Effector CD4-positive, alpha-beta T cell (primary cell): ENCODE measurements around the gene ERBB4.
"Not testable (repeated sequence)": the region's sequence is repeated elsewhere in the genome, so short reads cannot be mapped to it uniquely, and the experiment has no call there.

Source experiments
- DNase-seq: peaks from one replicate; pipeline ENCODE4 v3.0.0-alpha.2; 2020

The ERBB4 gene

GRCh38 chr2:211673133-211673905, 865.3 kb downstream of the ERBB4 start:
- DNase-seq, result no peak

GRCh38 chr2:211671977-211672376, 866.6 kb downstream of the ERBB4 start:
- DNase-seq, result no peak

- DNase-seq, result no peak
Measured at GRCh38 chr2:211665299-211665698, 873.3 kb downstream of the ERBB4 start.

DNA sequence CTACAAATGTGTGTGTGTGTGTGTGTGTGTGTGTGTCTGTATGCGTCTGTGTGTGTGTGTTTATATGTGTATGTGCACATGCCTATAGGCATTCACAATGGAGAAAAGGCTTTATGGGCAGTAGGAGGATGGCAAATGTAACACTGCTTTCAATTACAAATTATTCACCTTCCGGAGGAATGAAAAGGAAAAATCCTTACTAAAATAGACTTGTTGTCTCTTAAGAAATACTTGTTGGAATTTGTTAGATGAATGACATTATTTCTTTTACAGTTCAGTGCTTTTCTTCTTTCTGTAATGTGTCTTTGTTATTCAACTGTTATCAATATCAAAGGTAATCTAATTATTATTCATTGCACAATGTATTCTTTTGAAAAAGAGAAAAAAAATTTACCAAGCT, 874.3 kb downstream of the ERBB4 start:
- no peak for DNase-seq

GRCh38 chr2:211654211-211654780, 884.3 kb downstream of the ERBB4 start:
- no peak for DNase-seq

- DNase-seq, result no peak
Measured at GRCh38 chr2:211652327-211652726, 886.3 kb downstream of the ERBB4 start.

DNA sequence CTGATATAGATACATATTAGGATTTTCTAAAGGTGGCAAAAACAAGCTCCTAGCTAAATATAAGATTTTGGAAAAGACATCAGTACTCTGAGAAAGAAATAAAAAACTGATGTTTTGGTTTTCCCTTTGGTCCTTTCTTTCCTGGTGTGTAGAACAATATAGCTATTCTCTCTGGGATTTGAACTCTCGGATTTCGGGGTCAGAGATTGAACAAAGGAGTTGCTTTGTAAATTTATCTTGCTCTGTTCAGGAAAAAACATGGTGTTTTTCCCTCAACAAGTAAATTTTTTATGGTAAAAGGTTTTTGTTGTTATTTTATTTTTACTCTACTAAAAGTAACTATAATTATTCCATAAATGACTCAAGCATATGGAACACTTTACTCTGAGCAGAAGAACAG, 889.3 kb downstream of the ERBB4 start:
- no peak for DNase-seq

DNA sequence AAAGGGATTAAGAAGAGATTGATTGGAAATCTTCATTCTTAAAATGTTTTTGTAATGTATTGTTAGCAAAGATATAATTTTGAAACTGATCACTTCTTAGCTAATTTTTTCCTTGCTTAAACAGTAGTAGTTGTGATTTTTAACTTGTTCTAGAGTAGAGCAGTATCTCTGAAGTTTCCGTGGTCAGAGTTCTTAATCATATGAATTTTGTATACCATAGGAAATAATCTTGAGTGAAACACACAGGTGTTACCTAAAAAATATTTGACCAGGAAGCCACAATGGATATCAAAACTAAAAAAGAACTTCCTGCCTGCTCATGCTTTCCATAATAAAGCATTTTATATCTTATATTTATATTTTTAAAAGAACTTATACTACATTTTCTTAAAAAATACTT, 907.1 kb downstream of the ERBB4 start:
- DNase-seq, result no peak

- DNase-seq, result no peak
Measured at GRCh38 chr2:211623096-211623495, 915.5 kb downstream of the ERBB4 start.

DNA sequence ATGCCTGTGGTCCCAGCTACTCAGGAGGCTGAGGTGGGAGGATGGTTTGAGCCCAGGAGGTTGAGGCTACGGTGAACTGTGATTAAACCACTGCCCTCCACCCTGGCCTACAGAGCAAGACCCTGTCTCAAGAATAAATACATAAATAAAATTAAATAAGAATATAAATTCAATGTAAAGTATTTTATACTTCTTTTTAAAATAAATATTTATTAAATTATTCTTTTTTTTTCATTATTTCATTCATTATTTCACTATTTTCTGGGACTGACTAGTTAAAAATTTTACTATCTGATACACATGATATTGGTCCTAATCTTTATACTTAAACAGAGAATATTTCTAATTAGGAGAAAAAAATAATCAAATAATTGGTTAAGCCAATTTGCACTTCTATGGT, 917.6 kb downstream of the ERBB4 start:
- DNase-seq, result no peak

DNA sequence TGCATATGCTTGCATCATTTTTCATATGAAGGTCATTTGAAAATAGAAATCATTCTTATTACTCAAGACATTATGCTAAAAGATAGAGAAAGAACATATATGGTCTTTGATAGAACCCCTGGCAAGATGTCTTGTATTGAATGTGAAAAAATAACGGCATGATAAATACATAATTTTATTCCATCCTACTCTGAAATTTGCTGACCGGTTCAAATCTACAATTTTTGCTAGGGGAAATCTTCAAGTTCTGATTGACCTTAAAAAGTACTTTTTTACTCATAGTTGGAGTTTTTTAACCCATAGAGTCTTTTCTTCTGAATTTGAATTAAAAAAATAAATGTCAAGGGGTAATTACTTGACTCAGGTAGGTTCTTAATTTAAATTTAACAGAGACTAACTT, 920.8 kb downstream of the ERBB4 start:
- no peak for DNase-seq

DNA sequence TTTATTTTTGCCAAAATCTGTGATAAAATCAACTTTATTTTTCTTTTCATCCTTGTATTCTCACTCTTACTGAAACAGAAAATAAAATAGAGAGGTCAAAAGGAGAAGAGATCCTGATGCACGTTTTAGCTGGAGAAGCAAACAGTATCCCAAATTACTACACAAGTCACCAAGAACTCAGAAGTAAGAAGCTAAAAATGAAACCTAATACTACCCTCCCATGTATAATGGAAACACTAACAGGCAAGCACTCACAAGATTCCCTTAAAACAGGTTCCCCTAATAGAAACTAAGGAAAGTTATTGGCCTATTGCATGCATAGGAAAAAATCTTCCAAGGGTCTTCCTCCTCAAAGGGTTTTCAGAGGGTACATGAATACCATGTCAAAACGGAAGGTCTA, 927.0 kb downstream of the ERBB4 start:
- no peak for DNase-seq

DNA sequence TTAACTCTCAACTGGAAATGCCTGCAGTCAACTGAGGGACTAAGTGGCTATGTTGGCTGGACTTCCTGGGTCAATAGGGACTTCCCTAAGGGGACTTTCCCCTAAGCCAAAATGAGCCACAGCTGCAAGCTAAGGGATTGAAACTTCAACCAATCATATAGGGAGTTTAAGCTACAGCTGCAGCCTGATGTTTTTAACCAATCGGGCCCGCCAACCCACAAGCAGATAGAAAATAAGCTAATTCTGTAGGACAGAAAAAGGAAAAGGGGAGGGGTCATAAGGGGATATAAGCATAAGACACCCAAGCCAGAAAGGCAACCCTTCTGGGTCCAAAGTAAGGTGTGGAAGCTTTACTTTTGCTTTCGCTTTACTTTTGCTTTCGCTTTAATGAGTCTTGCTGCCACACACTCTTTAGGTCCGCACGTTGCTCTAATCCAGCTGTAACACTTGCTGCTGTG, 927.5 kb downstream of the ERBB4 start:
- no peak for DNase-seq

GRCh38 chr2:211609127-211609526, 929.5 kb downstream of the ERBB4 start:
- DNase-seq, result no peak

- DNase-seq, result no peak
Measured at GRCh38 chr2:211599146-211599545, 939.5 kb downstream of the ERBB4 start.

- DNase-seq, result no peak
Measured at GRCh38 chr2:211598238-211598637, 940.4 kb downstream of the ERBB4 start.

GRCh38 chr2:211592006-211592405, 946.6 kb downstream of the ERBB4 start:
- DNase-seq, result not testable (repeated sequence)

GRCh38 chr2:211591426-211591825, 947.2 kb downstream of the ERBB4 start:
- DNase-seq, result no peak

DNA sequence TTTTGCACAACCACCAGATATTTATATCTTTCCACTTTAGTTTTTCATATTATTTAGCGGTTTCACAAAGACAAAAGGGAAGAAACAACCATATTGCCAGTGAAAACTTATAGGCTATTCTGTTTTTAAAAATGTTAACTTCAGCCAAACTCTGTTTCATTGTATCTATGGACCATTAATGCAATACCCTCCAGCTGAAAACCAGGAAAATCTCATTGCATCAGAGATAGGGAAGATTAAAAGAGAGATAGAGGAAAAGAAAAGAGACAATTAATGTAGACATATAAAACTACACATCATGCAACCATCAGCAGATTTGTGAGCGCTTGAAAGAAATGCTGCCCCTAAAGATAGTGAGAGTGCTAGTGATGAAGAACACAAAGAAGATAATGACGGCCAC, 970.2 kb downstream of the ERBB4 start:
- no peak for DNase-seq

- DNase-seq, result no peak
Measured at GRCh38 chr2:211564441-211564840, 974.2 kb downstream of the ERBB4 start.

DNA sequence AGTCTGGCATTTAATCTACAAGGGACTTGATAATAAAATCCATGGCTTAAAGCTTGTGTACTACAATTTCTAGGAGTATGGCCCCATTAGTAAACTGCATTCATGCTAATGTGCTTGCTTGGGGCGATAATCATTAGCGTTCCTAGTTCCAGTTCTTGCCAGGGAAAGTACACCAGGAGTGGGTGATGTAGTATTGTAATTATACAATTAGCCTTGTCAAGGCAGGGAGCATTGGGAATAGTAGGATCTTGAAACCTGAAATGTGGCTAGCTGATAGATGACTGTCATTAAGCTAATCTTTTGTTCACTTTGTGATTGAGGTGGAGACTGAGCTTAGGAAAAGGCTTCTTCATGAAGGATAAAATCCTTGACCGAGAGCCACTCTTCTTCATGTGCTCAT, 993.0 kb downstream of the ERBB4 start:
- DNase-seq, result no peak

DNA sequence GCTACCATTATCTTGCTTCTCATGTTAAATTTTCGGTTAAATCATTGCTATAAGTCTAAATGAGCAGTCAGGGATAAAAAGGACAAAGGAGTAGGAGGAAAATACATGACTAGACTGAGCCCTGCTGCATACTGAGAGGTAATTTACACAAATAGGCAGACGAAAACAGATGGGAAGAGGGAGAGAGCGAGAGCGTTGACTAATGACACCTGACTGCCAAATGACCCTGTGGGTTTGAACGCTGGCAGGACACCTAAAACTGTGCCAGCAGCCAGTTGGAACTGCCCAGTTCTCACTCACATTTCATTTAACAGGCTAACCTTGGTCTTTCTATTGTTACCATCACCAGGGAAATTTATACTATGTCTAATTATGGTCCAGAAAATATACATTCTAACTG, 1004.0 kb downstream of the ERBB4 start:
- no peak for DNase-seq

GRCh38 chr2:211524248-211524647, 1014.4 kb downstream of the ERBB4 start:
- not testable (repeated sequence) for DNase-seq

DNA sequence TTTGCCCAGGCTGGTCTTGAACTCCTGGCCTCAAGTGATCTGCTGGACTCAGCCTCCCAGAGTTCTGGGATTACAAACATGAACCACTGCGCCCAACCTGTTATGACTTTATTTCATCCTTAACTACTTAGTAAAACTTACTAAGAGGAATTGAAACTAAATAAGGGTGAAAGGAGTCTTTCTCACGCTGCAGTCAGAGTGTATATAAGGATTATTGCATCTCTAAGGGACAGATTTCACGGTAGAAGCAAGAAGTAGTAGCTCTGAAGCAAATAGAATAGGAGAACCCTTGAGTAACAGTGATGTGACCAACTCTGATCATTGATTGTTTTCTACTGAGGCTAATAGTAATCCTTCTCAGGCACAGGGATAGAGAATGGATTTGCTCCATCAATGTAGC, 1022.1 kb downstream of the ERBB4 start:
- DNase-seq, result no peak

DNA sequence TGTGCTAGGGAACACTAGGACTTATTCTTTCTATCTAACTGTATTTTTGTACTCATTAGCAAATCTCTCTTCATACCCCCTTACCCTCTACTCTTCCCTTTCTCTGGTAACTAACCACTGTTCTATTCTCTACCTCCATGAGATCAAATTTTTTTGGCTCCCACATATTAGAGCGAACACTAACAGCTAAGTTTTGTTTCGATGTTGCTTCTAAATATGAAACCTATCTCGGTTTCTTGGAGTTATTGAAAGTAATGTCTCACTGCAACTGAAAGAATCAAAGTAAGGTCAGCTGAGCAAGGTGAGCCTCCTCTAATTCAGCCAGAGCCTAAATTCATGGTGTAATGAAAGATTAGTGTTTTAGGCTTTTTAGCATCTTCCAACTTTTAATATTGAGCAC, 1024.6 kb downstream of the ERBB4 start:
- DNase-seq, result no peak
